GM12892 (cell line): Measurements from ENCODE around the gene BICD2.

Source experiments
- DNase-seq: peaks from one replicate; pipeline ENCODE4 v3.0.0; 2011; ENCODE audit not compliant: insufficient read length
- FAIRE-seq: peaks from 2 replicates; lab custom pipeline; 2011; peaks lifted over from hg19 to GRCh38; lab: Jason Lieb, UNC
- POLR2A ChIP-seq: IDR thresholded peaks from 2 replicates; pipeline ENCODE4 v1.6.1; 2011; ENCODE audit warnings: low read depth, low read length, control low read depth
- POLR2AphosphoS5 ChIP-seq: IDR thresholded peaks from 2 replicates; pipeline ENCODE4 v1.6.1; 2011; ENCODE audit warnings: low read depth, low read length, control low read depth
- TAF1 ChIP-seq: IDR thresholded peaks from 2 replicates; pipeline ENCODE4 v1.6.1; 2011; ENCODE audit warnings: low read depth, mild to moderate bottlenecking, control low read depth, low read length, borderline replicate concordance

The BICD2 gene

DNA sequence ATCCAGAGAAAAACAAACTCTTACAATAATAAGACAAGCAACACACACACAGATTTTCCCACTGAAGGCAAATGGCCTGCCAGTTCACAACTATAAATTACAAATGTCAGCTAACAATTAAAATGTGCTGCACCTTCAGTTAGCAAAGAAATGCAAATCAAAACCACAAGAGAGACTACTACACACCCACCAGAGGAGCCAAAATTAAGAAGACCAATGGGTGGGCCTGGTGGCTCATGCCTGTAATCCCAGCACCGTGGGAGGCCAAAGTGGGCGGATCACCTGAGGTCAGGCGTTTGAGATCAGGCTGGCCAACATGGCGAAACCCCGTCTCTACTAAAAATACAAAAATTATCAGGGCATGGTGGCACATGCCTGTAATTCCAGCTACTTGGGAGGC lies 79.6 kb downstream of the BICD2 start:
- FAIRE-seq (no peak), DNase-seq (no peak)
- TF ChIP-seq TAF1 = no peak
- no peak for TF ChIP-seq POLR2A
- no peak for TF ChIP-seq POLR2AphosphoS5

GRCh38 chr9:92682269-92682668 lies 82.4 kb downstream of the BICD2 start:
- no peak for DNase-seq
- FAIRE-seq = no peak
- TF ChIP-seq POLR2A (no peak), TAF1 (no peak), POLR2AphosphoS5 (no peak)

DNA sequence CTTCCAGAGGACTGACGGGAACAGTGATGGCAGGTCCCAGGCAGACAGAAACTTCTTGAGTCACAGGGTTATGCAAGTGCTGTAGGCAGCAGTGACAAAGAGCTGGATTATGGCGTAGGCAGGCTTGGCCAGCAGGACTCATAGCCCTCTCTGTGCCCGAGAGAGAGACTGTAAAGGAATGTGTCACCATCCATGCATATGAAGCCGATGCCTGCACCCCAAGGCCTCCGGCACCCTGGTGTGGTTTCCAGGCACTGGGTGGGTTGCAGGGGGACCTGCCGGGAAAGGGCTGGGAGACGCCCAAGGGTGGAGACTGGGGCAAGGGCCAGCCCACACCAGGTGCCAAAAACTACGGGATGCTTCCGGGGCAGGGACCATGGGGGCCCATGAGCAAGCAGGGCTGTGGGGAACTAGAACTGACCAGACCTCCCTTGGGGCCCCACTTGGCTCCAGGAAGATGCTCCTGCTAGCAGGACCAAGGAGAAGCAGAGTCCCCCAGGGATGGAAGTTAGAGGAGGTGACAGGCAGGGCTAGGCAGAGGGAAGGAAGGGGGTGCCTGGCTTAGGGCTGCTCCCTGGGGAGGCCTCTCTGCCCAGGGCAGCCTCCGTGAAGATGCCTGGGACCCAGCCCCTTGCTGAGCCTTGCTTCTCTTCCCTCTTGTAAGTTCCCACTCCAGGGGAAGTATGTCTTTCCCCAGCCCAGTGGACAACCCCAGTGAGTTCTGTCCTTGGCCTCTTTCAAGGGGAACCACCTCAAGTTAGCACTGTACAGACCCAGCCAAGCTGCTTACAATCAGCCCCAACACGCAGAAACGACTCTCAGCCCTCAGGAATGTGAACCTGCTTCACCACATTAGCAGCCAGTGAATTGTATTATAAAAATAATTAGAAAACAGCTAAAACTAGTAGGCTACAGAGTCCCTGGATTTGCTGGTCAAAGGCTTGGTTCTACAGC lies 84.2 kb downstream of the BICD2 start:
- TF ChIP-seq POLR2A (no peak), POLR2AphosphoS5 (no peak), TAF1 (no peak)
- no peak for DNase-seq
- FAIRE-seq = no peak

GRCh38 chr9:92679413-92680165 lies 85.0 kb downstream of the BICD2 start:
- TF ChIP-seq TAF1 = no peak
- TF ChIP-seq POLR2AphosphoS5 = no peak
- no peak for TF ChIP-seq POLR2A
- DNase-seq = no peak
- no peak for FAIRE-seq

- no peak for FAIRE-seq
- DNase-seq = no peak
- no peak for TF ChIP-seq TAF1
- TF ChIP-seq POLR2A = no peak
- TF ChIP-seq POLR2AphosphoS5 = no peak
Observed at GRCh38 chr9:92671323-92671722, 93.3 kb downstream of the BICD2 start.

- peak; percentile 86 for FAIRE-seq
- TF ChIP-seq TAF1 = peak; percentile 87
- TF ChIP-seq POLR2A = peak; percentile 94
- TF ChIP-seq POLR2AphosphoS5 = peak; percentile 84
- DNase-seq = peak; percentile 98
Observed at GRCh38 chr9:92669890-92670708, 94.5 kb downstream of the BICD2 start, which contains the start of gene IPPK. TSS of gene IPPK (minus strand) at chr9:92670131. CDS start at chr9:92669988, 143 bp downstream.

- no peak for FAIRE-seq
- TF ChIP-seq POLR2AphosphoS5 = no peak
- TF ChIP-seq TAF1 = no peak
- no peak; the same call in 1 of the 2 replicates for TF ChIP-seq POLR2A
- no peak for DNase-seq
Observed at GRCh38 chr9:92669527-92669889, 95.1 kb downstream of the BICD2 start.

GRCh38 chr9:92668746-92669526 lies 95.7 kb downstream of the BICD2 start:
- FAIRE-seq = peak; percentile 78
- DNase-seq = no peak
- TF ChIP-seq POLR2A = no peak; the same call in 1 of the 2 replicates
- no peak for TF ChIP-seq TAF1
- no peak for TF ChIP-seq POLR2AphosphoS5

DNA sequence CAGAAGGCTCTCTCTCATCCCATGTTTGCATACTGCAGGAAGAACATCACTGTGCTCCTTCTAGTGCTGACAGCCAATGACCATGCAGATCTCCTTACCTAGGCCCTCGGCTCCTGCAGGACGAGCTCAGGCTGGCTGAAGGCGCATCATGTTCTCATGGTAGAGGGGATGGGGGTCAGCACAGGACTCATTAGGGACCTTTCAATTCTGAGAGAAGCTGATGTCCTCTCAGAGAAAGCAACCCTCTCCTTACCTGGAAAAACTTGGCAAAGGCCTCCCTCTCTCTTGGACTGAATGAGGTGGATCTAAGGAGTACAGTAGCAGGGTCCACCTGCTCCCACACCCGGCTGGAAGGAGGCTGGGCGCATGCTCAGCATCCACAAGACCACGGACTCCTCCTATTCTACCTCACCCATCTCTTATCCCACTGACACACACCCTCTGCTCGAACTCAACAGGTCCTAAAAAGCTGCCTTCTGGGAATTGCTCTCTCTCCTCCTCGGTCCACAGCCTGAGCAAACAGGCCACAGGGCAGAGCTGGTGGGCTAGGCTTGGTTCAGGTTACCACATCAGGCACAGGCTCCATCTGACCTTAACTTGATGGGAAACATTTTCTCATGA lies 97.6 kb downstream of the BICD2 start:
- DNase-seq (no peak), FAIRE-seq (no peak)
- no peak for TF ChIP-seq TAF1
- TF ChIP-seq POLR2A = no peak
- TF ChIP-seq POLR2AphosphoS5 = no peak

DNA sequence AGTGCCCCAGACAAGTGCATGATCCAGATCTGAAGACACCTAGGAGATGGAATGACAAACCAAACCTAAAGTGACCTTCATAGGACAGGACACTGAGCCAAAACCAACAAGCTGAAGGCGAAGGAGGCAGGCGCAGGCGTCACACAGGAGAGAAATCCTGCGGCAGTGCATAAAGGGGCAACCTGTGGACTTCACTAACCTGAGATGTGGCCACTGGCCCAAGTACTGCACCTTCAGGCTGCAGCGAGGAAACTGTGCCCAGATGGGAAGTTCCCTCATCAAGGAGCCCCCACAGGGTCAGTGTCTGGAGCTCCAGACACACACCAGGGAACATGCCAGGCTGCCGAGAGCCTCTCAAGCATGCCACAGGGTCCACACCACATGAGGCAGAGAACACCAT lies 98.4 kb downstream of the BICD2 start:
- DNase-seq (no peak), FAIRE-seq (no peak)
- TF ChIP-seq POLR2AphosphoS5 (no peak), TAF1 (no peak), POLR2A (no peak)

DNA sequence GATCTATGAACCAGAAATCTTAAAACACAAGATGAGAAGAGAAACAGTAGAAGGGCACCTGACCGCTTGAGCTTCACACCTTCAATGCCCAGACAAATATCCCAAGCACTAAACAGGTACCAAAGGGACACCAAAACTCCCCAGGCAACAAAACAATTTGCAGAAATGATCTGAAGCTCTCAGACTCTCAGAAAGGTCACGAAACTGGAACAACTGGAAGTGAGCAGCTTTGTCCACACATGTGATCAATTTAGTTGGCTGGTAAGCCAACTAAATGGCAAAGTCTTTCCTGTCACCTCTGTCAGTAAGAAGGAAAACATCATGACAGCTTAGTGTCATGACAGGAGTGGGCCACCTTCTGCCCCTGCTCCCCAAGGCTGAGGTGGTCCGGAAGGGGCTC lies 98.8 kb downstream of the BICD2 start:
- no peak for FAIRE-seq
- TF ChIP-seq POLR2AphosphoS5 (no peak), POLR2A (no peak), TAF1 (no peak)
- DNase-seq = no peak
